Thyroid gland (tissue), 4 donors: ENCODE measurements around the gene SLCO2A1.

Experiments used
- POLR2A ChIP-seq, 2 donors: fragments of 450-650 bp; IDR thresholded peaks; one replicate each; pipeline ENCODE4 v1.6.1; 2017; ENCODE audit warnings: antibody characterized with exemption in 2 of 2, mild to moderate bottlenecking in 2 of 2, moderate library complexity in 1 of 2
- TF ChIP-seq, protein P1 (sequence below), 6 experiments: fragments of 200-600 bp in 3 of 6; fragments of 450-650 bp in 3 of 6; sonication (generic) in 3 of 6; IDR thresholded peaks; one replicate each; pipeline ENCODE4 v1.5.1; 2016 to 2019; ENCODE audit warnings: antibody characterized with exemption in 6 of 6, mild to moderate bottlenecking in 2 of 6, inconsistent platforms in 1 of 6, moderate library complexity in 1 of 6

DNA sequence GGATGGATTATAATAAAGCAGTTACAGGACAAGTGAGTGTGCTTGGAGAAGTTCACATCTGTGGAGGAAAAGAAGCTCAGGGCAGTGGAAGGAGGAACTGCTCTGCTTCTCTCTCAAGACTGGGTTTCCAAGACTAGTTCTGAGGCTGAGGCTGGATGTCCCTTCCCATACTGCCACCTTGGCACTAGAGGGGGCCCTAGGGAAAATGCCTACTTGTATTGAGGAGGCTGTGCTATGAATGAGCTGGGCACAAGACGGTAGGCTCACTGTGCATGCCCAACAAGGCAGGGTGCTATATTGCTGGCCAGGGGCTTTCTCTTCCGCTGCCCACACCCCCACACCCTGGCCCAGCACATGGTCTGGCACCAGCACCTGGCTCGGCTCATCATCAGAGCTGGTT, 65.2 kb downstream of the SLCO2A1 start:
- TF ChIP-seq, protein P1, sequence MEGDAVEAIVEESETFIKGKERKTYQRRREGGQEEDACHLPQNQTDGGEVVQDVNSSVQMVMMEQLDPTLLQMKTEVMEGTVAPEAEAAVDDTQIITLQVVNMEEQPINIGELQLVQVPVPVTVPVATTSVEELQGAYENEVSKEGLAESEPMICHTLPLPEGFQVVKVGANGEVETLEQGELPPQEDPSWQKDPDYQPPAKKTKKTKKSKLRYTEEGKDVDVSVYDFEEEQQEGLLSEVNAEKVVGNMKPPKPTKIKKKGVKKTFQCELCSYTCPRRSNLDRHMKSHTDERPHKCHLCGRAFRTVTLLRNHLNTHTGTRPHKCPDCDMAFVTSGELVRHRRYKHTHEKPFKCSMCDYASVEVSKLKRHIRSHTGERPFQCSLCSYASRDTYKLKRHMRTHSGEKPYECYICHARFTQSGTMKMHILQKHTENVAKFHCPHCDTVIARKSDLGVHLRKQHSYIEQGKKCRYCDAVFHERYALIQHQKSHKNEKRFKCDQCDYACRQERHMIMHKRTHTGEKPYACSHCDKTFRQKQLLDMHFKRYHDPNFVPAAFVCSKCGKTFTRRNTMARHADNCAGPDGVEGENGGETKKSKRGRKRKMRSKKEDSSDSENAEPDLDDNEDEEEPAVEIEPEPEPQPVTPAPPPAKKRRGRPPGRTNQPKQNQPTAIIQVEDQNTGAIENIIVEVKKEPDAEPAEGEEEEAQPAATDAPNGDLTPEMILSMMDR (IDR thresholded peaks at IDR 0.05) = no peak
- TF ChIP-seq POLR2A (IDR thresholded peaks at IDR 0.05) = no peak
